ENCODE data around the gene EN2. TPM values are rescaled to one million over a fixed set of nuclear protein-coding genes. Genes with fewer than 3 reads are reported as not detected.

The EN2 gene
- total and polyA plus RNA-seq, 10 of the 15 experiments (the other 5 are each of a cell fraction or from before 2014, with no cell fraction given), result not detected

DNA sequence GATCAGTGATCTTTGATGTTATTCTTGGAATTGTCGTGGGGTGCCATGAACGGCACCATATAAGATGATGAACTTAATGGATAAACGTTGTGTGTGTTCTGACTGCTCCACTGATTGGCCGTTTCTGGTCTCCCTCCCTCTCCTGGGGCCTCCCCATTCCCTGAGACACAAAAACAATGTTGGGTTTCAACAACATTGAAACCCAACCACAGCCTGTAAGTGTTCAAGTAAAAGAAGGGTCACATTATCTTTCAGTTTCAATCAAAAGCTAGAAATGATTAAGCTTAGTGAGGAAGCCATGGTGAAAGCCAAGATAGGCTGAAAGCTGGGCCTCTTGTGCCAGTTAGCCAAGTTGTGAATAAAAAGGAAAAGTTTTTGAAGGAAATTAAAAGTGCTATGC lies 19.5 kb downstream of the EN2 start:
- H3K27me3 ChIP-seq (replicated peaks in 1 of 2; ENCODE audit: control insufficient read depth in 2 of 2, insufficient read depth in 2 of 2, low read length in 1 of 2), result peaks cover 3 to 7% of the 10 kb centered on the region in 2 experiments; a peak in 3 of 4 replicates
- BruUV-seq (replicated peaks), result no TSS peak
- H3K4me1 ChIP-seq (ENCODE audit: control insufficient read depth, insufficient read depth, low read length), result peaks cover 4% of the 10 kb centered on the region
- ATAC-seq, result peak; percentile 91
- ChIA-PET POLR2A (no interaction called here), CTCF (interaction anchor here (0.6 to 1.2 kb wide), 3 partner anchors 21 to 563 kb away, joined by 3 read pairs; no protein-coding TSS in a partner anchor), RAD21 (ENCODE audit: unreplicated experiment) (no interaction called here), SMC1A (ENCODE audit: uncharacterized antibody, unreplicated experiment) (interaction anchor here (0.6 to 1.4 kb wide), 2 partner anchors 35 to 1584 kb away, joined by 3 to 4 read pairs; no protein-coding TSS in a partner anchor)
- no peak overlapping the region for H3K9ac ChIP-seq (ENCODE audit: control insufficient read depth, insufficient read depth, low read length)
- no peak overlapping the region for H3K27ac ChIP-seq (ENCODE audit: control insufficient read depth, insufficient read depth)
- no peak overlapping the region for H2AFZ ChIP-seq (ENCODE audit: control insufficient read depth, low read depth, low read length)
- in situ Hi-C loops (cut with MboI) (no loop called here), intact Hi-C loops (cut with micrococcal nuclease; ENCODE audit: unreplicated experiment) (no loop called here)
- H3K9me3 ChIP-seq (replicated peaks; ENCODE audit: control insufficient read depth, insufficient read depth, low read length), result no peaks in the 10 kb centered on the region; the same call in 2 of the 3 replicates
- H3K4me3 ChIP-seq, result no peak overlapping the region
- TF ChIP-seq RUNX3 (IDR thresholded peaks at IDR 0.05; ENCODE audit: low read length) (peak; percentile 78), JUNB (IDR thresholded peaks at IDR 0.05) (peak; percentile 65), ATF2 (IDR thresholded peaks at IDR 0.05; ENCODE audit: low read length) (0 out of 2 replicates have a peak, but pooled peaks have one; percentile 28), TARDBP (IDR thresholded peaks at IDR 0.05; ENCODE audit: borderline replicate concordance) (no peak), BMI1 (IDR thresholded peaks at IDR 0.05; ENCODE audit: borderline replicate concordance) (no peak), CREB1 (IDR thresholded peaks at IDR 0.05; ENCODE audit: low read depth) (0 out of 2 replicates have a peak, but pooled peaks have one; percentile 21), IKZF2 (IDR thresholded peaks at IDR 0.05) (0 out of 4 replicates have a peak, but pooled peaks of 1 of the 2 experiments have one; percentile 12), IRF4 (IDR thresholded peaks at IDR 0.05; ENCODE audit: low read depth, low read length) (0 out of 2 replicates have a peak, but pooled peaks have one; percentile 25), BCLAF1 (IDR thresholded peaks at IDR 0.05) (no peak), NFYA (IDR thresholded peaks at IDR 0.05; ENCODE audit: borderline replicate concordance, low read depth, low read length) (no peak), MLLT1 (IDR thresholded peaks at IDR 0.05) (0 out of 2 replicates have a peak, but pooled peaks have one; percentile 2), RCOR1 (conservative IDR thresholded peaks at IDR 0.05; ENCODE audit: low read depth, low read length) (no peak), SPI1 (IDR thresholded peaks at IDR 0.05; ENCODE audit: borderline replicate concordance, insufficient read depth, low read depth, low read length) (no peak), POLR2AphosphoS5 (IDR thresholded peaks at IDR 0.05; ENCODE audit: low read length) (no peak)
- TF ChIP-seq, protein P1, sequence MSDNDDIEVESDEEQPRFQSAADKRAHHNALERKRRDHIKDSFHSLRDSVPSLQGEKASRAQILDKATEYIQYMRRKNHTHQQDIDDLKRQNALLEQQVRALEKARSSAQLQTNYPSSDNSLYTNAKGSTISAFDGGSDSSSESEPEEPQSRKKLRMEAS (IDR thresholded peaks at IDR 0.05; ENCODE audit: low read depth, low read length), result no peak
- TF ChIP-seq, protein P2, sequence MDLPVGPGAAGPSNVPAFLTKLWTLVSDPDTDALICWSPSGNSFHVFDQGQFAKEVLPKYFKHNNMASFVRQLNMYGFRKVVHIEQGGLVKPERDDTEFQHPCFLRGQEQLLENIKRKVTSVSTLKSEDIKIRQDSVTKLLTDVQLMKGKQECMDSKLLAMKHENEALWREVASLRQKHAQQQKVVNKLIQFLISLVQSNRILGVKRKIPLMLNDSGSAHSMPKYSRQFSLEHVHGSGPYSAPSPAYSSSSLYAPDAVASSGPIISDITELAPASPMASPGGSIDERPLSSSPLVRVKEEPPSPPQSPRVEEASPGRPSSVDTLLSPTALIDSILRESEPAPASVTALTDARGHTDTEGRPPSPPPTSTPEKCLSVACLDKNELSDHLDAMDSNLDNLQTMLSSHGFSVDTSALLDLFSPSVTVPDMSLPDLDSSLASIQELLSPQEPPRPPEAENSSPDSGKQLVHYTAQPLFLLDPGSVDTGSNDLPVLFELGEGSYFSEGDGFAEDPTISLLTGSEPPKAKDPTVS (IDR thresholded peaks at IDR 0.05; ENCODE audit: low read depth, low read length), result no peak
- peak overlapping the region; percentile 55; the same call in 1 of the 2 replicates for H3K4me2 ChIP-seq (ENCODE audit: control insufficient read depth, insufficient read depth)
- 10% methylated on average over 4 of the region's 4 CpGs for WGBS (ENCODE audit: insufficient coverage, insufficient replicate concordance, low lambda C conversion rate, missing lambda C conversion rate)
- FAIRE-seq, result peak; percentile 65
- no peaks in the 10 kb centered on the region for H4K20me1 ChIP-seq (ENCODE audit: control insufficient read depth, insufficient read depth)
- H3K36me3 ChIP-seq (ENCODE audit: control insufficient read depth in 2 of 2, insufficient read depth in 2 of 2, low read length in 1 of 2), result no peaks in the 10 kb centered on the region
- DNase-seq (ENCODE audit: low read depth, low spot score), result peak; percentile 15
- H3K79me2 ChIP-seq (ENCODE audit: control insufficient read depth, insufficient read depth, low read length), result no peaks in the 10 kb centered on the region
